Ectodermal cell (in vitro differentiated cells): ENCODE data around the gene DDB1.

Source experiments
- H3K27ac ChIP-seq: 2 replicates; pipeline ENCODE4 v1.7.0; 2013; ENCODE audit warnings: mild to moderate bottlenecking, low read depth, low read length; ENCODE audit not compliant: insufficient read depth, poor library complexity, severe bottlenecking
- H3K27me3 ChIP-seq: 2 replicates; pipeline ENCODE4 v1.7.0; 2013; ENCODE audit warnings: mild to moderate bottlenecking, low read length; ENCODE audit not compliant: insufficient read depth, control insufficient read depth, poor library complexity, severe bottlenecking
- H3K36me3 ChIP-seq: one replicate; pipeline ENCODE4 v1.7.0; 2013; ENCODE audit warnings: low read length; ENCODE audit not compliant: control insufficient read depth, insufficient read depth
- H3K4me1 ChIP-seq: one replicate; pipeline ENCODE4 v1.7.0; 2013; ENCODE audit warnings: low read length; ENCODE audit not compliant: control insufficient read depth, insufficient read depth
- H3K4me3 ChIP-seq: 2 replicates; pipeline ENCODE4 v1.7.0; 2013; ENCODE audit warnings: low read depth, low read length, control low read depth; ENCODE audit not compliant: insufficient read depth
- H3K9me3 ChIP-seq: 2 replicates; pipeline ENCODE4 v1.7.0; 2013; ENCODE audit warnings: mild to moderate bottlenecking, low read length, moderate library complexity; ENCODE audit not compliant: control insufficient read depth
- WGBS, 2 experiments: methylation state at CpG; one replicate each; pipeline ENCODE4 v1.1.7; 2013; ENCODE audit warnings: missing lambda C conversion rate in 2 of 2; 5-methylcytosine and 5-hydroxymethylcytosine counted together

Gene DDB1

GRCh38 chr11:61335355-61335710 is 2.4 kb upstream of the DDB1 start:
- H3K4me3 ChIP-seq = no peak overlapping the region
- H3K27me3 ChIP-seq = no peaks in the 10 kb centered on the region
- no peak overlapping the region for H3K27ac ChIP-seq
- no peaks in the 10 kb centered on the region for H3K36me3 ChIP-seq
- H3K9me3 ChIP-seq = no peaks in the 10 kb centered on the region
- WGBS, 2 experiments = 85 to 96% methylated on average over 1 of the region's 1 CpG
- H3K4me1 ChIP-seq = peaks cover 14% of the 10 kb centered on the region

- no peaks in the 10 kb centered on the region for H3K36me3 ChIP-seq
- H3K27ac ChIP-seq = no peak overlapping the region
- no peak overlapping the region for H3K4me3 ChIP-seq
- no peaks in the 10 kb centered on the region for H3K9me3 ChIP-seq
- 91 to 93% methylated on average over 16 of the region's 16 CpGs for WGBS, 2 experiments
- no peaks in the 10 kb centered on the region for H3K27me3 ChIP-seq
- H3K4me1 ChIP-seq = peaks cover 14% of the 10 kb centered on the region
Observed at GRCh38 chr11:61334434-61335354, 1.8 kb upstream of the DDB1 start.

GRCh38 chr11:61333550-61334433 is 887 bp upstream of the DDB1 start:
- Histone ChIP-seq H3K4me3 (peak overlapping the region; percentile 83), H3K9me3 (no peaks in the 10 kb centered on the region), H3K27ac (peak overlapping the region; percentile 89), H3K36me3 (peaks cover 9% of the 10 kb centered on the region), H3K4me1 (peaks cover 14% of the 10 kb centered on the region), H3K27me3 (no peaks in the 10 kb centered on the region)
- WGBS, 2 experiments = 38% methylated on average over 19 of the region's 19 CpGs

- WGBS, 2 experiments = 2% methylated on average over 24 of the region's 24 CpGs
- Histone ChIP-seq H3K27ac (peak overlapping the region; percentile 66), H3K27me3 (no peaks in the 10 kb centered on the region), H3K4me1 (peaks cover 14% of the 10 kb centered on the region), H3K9me3 (no peaks in the 10 kb centered on the region), H3K36me3 (peaks cover 17% of the 10 kb centered on the region), H3K4me3 (peak overlapping the region; percentile 83)
Observed at GRCh38 chr11:61332281-61332796, 566 bp downstream of the DDB1 start.

- H3K36me3 ChIP-seq = peaks cover 22% of the 10 kb centered on the region
- no peaks in the 10 kb centered on the region for H3K27me3 ChIP-seq
- 89% methylated on average over 6 of the region's 6 CpGs for WGBS, 2 experiments
- H3K27ac ChIP-seq = no peak overlapping the region
- no peaks in the 10 kb centered on the region for H3K9me3 ChIP-seq
- H3K4me1 ChIP-seq = peaks cover 14% of the 10 kb centered on the region
- H3K4me3 ChIP-seq = peak overlapping the region; percentile 83
Observed at GRCh38 chr11:61331651-61332050, 1.3 kb downstream of the DDB1 start.

GRCh38 chr11:61329871-61330270 is 3.0 kb downstream of the DDB1 start:
- Histone ChIP-seq H3K4me3 (no peak overlapping the region), H3K27ac (no peak overlapping the region), H3K36me3 (peaks cover 22% of the 10 kb centered on the region), H3K9me3 (no peaks in the 10 kb centered on the region), H3K27me3 (no peaks in the 10 kb centered on the region), H3K4me1 (peaks cover 14% of the 10 kb centered on the region)
- WGBS, 2 experiments = 97 to 98% methylated on average over 4 of the region's 4 CpGs

- WGBS, 2 experiments = 95% methylated on average over 9 of the region's 9 CpGs
- peaks cover 9% of the 10 kb centered on the region for H3K4me1 ChIP-seq
- H3K36me3 ChIP-seq = peaks cover 34% of the 10 kb centered on the region
- H3K9me3 ChIP-seq = no peaks in the 10 kb centered on the region
- H3K27ac ChIP-seq = no peak overlapping the region
- no peaks in the 10 kb centered on the region for H3K27me3 ChIP-seq
- no peak overlapping the region for H3K4me3 ChIP-seq
Observed at GRCh38 chr11:61328351-61328750, 4.6 kb downstream of the DDB1 start.

- Histone ChIP-seq H3K9me3 (no peaks in the 10 kb centered on the region), H3K36me3 (peaks cover 37% of the 10 kb centered on the region), H3K27me3 (no peaks in the 10 kb centered on the region), H3K27ac (no peak overlapping the region), H3K4me3 (no peak overlapping the region), H3K4me1 (peaks cover 9% of the 10 kb centered on the region)
Observed at GRCh38 chr11:61327669-61328071, 5.2 kb downstream of the DDB1 start.

- no peak overlapping the region for H3K4me3 ChIP-seq
- 92 to 95% methylated on average over 2 of the region's 2 CpGs for WGBS, 2 experiments
- peaks cover 51% of the 10 kb centered on the region for H3K36me3 ChIP-seq
Observed at GRCh38 chr11:61325649-61326414, 7.1 kb downstream of the DDB1 start.

More at GRCh38 chr11:61325649-61326414, 7.1 kb downstream of the DDB1 start:
- Histone ChIP-seq H3K27me3 (no peaks in the 10 kb centered on the region), H3K27ac (no peak overlapping the region), H3K9me3 (no peaks in the 10 kb centered on the region), H3K4me1 (no peaks in the 10 kb centered on the region)
